Mucosa of gallbladder (tissue), 1 donor: ENCODE data around the gene MGAT3. TPM values are rescaled to one million over a fixed set of nuclear protein-coding genes. Genes with fewer than 3 reads are reported as not detected.
A peak's percentile ranks its signal among the peaks of the same experiment; 100 is the strongest.

ENCODE experiments used
- DNase-seq: peaks from one replicate; pipeline ENCODE4 v3.0.0-alpha.2; 2020; ENCODE audit warnings: low spot score
- total RNA-seq: library from RNA; stranded (reverse); gene quantifications from one replicate; pipeline ENCODE4 v1.2.1, GENCODE V29; 2021
- donor health status: DM: no; HTN: no; CAD: no.

Gene MGAT3
- total RNA-seq, 1 donor from 2014 or later, result 104 TPM

GRCh38 chr22:39429186-39429585 lies 27.6 kb upstream of the MGAT3 start:
- DNase-seq, result no peak

- no peak for DNase-seq
These were observed 26.8 kb upstream of the MGAT3 start for GRCh38 chr22:39429916-39430575.

GRCh38 chr22:39430576-39431150 lies 26.1 kb upstream of the MGAT3 start:
- DNase-seq, result no peak

GRCh38 chr22:39431216-39431801 lies 25.5 kb upstream of the MGAT3 start:
- DNase-seq, result no peak

- DNase-seq, result no peak
These were observed 25.0 kb upstream of the MGAT3 start for GRCh38 chr22:39431821-39432251.

GRCh38 chr22:39432361-39432811 lies 24.4 kb upstream of the MGAT3 start:
- no peak for DNase-seq

GRCh38 chr22:39433476-39434242 lies 23.2 kb upstream of the MGAT3 start:
- no peak for DNase-seq

- DNase-seq, result no peak
These were observed 22.6 kb upstream of the MGAT3 start for GRCh38 chr22:39434243-39434653.

- DNase-seq, result no peak
These were observed 22.1 kb upstream of the MGAT3 start for GRCh38 chr22:39434721-39435120.

- no peak for DNase-seq
These were observed 21.2 kb upstream of the MGAT3 start for GRCh38 chr22:39435616-39436015.

- no peak for DNase-seq
These were observed 18.8 kb upstream of the MGAT3 start for GRCh38 chr22:39437791-39438704.

- no peak for DNase-seq
These were observed 17.6 kb upstream of the MGAT3 start for GRCh38 chr22:39439170-39439569.

GRCh38 chr22:39443398-39443797 lies 13.4 kb upstream of the MGAT3 start:
- no peak for DNase-seq

- DNase-seq, result no peak
These were observed 12.5 kb upstream of the MGAT3 start for GRCh38 chr22:39444247-39444800.

GRCh38 chr22:39444937-39445465 lies 11.8 kb upstream of the MGAT3 start:
- DNase-seq, result no peak

- DNase-seq, result no peak
These were observed 11.1 kb upstream of the MGAT3 start for GRCh38 chr22:39445678-39446077.

- DNase-seq, result no peak
These were observed 10.5 kb upstream of the MGAT3 start for GRCh38 chr22:39446239-39446721.

GRCh38 chr22:39448205-39449054 lies 8.4 kb upstream of the MGAT3 start:
- peak; percentile 83 for DNase-seq

GRCh38 chr22:39449708-39450107 lies 7.1 kb upstream of the MGAT3 start:
- no peak for DNase-seq
